Inflammatory macrophage treated with lipopolysaccharide for 4 hours (primary cell): Measurements from ENCODE around the gene MLLT3.

Source experiments
- DNase-seq: peaks from one replicate; pipeline ENCODE4 v3.0.0-alpha.2; 2020

MLLT3 gene

GRCh38 chr9:20553558-20554149, 68.6 kb downstream of the MLLT3 start:
- no peak for DNase-seq

DNA sequence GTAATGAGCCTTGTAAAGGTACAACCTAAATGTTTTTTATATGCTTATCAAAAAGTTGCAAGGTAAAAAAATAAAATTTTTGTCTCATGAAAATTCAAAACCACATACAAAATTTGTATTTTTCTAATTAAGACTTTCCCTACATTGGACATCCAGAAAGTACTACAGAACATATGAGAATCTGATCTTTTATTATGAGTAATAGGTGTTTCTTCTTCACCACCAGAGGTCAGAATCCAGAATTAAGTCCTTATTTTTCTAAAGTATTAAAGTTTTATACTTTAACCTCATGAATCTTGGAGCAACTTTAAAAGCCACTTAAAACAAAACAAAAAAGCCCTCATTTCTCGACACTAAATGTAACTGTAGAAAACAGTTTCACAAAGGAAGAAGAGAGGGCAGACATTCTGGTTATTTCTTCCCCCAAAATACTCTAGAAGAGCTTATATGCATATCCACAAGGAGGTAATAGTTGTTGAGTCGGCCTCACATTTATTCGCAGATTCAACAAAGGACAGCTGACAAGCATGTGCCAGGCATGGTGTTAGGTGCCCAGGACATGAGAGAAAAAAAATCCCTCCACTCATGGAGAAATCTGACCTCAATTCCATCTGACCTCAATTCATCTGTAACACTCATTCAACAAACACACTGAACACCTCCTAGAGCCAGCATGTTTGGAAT, 69.3 kb downstream of the MLLT3 start:
- DNase-seq: no peak

GRCh38 chr9:20551835-20552234, 70.5 kb downstream of the MLLT3 start:
- DNase-seq: no peak

GRCh38 chr9:20551236-20551635, 71.1 kb downstream of the MLLT3 start:
- no peak for DNase-seq

DNA sequence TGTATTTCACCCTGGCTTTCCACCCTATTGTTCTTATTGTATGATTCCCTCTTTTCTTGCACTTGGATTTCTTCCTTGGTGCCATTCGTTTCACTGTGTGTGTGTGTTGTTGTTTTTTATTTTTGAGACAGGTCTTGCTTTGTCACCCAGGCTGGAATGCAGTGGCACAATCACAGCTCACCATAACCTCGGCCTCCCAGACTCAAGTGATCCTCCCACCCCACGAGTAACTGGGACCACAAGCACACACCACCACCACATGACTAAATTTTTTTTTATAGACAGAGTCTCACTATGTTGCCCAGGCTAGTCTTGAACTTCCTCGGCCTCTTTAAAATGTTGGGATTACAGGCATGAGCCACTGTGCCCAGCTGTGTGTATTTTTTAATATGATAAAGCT, 72.0 kb downstream of the MLLT3 start:
- no peak for DNase-seq

DNA sequence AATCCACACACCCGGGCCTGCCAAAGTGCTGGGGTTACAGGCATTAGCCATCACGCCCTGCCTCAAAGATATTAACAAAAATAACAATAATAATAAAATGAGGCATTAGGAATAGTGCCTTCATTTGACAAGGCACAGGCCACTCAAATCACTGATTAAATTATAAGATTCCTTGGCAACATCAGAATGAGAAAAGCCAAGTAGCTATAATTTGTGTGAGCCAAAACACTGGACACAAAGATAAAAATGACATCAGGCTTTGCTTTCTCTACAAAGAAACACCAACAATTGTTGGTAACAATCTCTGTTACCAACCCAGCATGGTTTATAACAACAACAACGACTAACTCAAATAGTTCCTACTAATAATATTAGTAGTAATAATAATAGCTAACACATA, 73.2 kb downstream of the MLLT3 start:
- no peak for DNase-seq

- DNase-seq: no peak
Measured at GRCh38 chr9:20545023-20545622, 77.2 kb downstream of the MLLT3 start.

DNA sequence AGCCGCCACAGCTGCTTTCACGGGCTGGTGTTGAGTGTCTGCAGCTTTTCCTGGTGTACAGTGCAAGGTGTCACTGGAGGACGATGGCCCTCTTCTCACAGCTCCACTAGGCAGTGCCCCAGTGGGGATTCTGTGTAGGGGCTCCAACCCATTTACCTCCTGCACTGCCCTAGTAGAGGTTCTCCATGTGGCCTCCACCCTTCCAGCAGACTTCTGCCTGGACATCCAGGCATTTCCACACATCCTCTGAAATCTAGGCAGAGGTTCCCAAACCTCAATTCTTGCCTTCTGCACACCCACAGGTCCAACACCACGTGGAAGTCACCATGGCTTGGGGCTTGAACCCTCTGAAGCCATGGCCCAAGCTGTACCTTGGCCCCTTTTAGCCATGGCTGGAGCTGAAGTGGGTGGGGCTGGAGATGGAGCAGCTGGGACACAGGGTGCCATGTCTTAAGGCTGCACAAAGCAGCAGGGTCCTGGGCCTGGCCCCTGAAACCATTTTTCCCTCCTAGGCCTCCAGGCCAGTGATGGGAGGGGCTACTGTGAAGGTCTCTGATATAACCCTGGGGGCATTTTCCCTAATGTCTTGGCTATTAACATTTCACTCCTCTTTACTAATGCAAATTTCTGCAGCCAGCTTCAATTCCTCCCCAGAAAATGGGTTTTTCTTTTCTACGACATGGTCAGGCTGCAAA, 82.0 kb downstream of the MLLT3 start:
- no peak for DNase-seq

- peak; percentile 5 for DNase-seq
Measured at GRCh38 chr9:20538956-20539355, 83.3 kb downstream of the MLLT3 start.

GRCh38 chr9:20538092-20538491, 84.2 kb downstream of the MLLT3 start:
- no peak for DNase-seq

GRCh38 chr9:20537294-20537693, 85.0 kb downstream of the MLLT3 start:
- no peak for DNase-seq

DNA sequence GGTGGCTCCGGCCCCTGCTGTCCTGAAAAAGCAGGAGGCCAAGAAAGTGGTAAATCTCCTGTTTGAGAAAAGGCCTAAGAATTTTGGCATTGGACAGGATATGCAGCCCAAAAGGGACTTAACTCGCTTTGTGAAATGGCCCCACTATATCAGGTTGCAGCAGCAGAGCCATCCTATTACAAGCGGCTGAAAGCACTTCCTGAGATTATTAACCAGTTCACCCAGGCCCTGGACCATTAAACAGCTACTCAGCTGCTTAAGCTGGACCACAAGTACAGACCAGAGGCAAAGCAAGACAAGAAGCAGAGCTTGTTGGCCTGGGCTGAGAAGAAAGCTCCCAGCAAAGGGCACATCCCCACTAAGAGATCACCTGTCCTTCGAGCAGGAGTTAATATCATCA, 89.7 kb downstream of the MLLT3 start:
- DNase-seq: no peak

GRCh38 chr9:20529837-20530236, 92.5 kb downstream of the MLLT3 start:
- DNase-seq: no peak

GRCh38 chr9:20528253-20528652, 94.0 kb downstream of the MLLT3 start:
- DNase-seq: no peak

DNA sequence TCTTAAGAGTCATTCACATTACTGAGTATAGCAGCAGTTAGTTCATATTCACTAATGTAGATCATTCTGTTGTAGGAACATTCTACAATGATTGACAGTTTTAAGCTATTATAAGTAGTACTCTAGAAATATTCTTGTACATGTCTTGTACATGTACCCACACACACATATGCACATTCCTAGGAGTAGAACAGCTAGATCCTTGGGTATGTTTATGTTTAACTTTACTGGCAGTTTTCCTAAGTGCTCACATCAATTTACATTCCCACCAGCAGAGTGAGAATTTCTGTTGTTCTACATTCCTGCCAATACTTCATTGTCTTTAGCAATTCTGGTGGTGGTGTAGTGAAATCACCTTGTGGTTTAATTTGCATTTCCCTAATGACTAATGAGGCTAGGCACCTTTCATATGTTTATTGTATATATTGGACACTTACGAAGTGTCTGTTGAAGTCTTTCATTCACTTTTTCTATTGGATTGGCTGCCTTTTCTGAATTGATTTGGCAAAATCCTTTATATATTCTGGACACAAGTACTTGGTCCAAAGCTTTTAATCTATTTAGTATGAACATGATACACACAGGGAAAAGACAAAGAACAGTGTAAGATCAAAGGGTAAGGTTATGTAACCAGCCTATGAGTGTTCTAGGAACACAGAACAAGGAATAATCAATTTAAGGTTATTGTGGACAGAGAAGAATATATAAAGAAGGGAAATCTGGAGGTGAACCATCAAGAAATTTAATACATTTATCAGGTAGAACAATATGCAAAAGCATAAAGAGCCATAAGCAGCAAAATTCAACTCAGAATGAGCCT, 95.6 kb downstream of the MLLT3 start:
- no peak for DNase-seq

GRCh38 chr9:20524776-20525175, 97.5 kb downstream of the MLLT3 start:
- DNase-seq: no peak

DNA sequence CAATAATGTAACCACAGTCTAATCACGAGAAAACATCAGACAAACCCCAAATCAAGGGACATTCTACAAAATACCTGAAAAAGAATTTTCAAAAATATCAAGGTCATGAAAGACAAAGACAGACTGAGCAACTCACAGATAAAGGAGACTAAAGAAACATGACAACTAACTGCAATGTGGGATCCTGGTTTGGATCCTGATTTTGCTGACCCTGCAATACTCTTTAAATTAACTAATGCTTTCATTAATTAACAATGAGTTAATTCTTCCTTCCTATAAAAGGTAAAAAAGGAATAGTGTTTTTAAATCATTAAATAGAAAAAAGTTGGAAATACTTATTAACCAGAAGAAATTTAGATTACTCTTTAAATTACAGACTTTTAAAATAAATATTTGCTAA, 103.6 kb downstream of the MLLT3 start:
- no peak for DNase-seq

DNA sequence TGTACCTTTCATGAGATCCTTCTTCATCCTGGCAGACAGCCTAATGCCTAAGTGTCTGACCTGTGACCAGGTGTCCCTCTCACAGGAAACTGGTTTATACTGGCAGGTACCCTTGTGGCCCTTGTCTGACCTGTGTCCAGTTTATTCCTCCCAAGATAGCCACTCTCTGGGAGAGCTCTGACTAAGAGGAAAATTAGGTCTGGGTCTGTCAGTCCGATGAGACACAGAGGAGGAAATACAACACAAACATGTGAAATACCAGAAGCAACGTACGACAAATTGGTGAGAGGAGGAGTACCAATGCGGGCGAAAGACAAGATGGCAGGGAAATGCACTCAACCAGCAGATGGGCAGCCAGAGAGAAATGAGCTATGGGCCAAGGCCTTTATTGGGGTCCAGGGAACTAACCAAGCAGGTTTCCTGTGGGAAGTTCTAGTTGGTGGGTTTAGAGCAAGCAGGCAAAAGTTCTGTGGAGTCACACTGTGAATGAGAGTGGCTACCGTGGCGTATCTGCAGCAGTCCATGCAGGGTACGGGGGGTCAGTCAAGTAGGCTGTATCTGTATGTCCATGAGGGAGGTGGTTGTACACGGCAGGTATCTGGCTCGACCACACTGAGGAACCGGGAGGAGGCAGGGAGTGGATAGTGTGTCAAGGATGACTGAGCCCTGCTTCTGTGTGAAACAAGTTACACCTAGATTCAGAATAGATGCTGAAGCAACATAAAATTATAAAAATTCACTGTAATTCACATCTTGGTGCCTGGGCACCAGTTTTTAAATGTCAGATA, 109.0 kb downstream of the MLLT3 start:
- no peak for DNase-seq

DNA sequence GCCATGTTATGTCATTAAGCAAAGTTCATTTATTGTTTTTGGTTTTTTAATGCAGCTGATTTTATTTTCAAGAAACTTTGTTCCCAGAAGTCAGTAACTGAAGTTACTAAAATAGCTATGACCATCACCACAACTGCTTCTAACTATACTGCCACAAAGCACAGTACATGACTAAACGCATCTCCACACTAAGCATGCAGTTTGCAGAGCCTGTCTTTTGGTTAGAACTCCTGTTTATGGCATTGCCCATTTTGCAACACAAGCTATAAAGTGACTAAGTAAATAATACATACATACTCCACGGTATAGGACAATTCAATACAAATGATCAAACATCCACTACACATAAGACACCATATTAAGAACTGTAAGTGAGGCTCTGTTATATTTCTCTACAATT, 109.7 kb downstream of the MLLT3 start:
- no peak for DNase-seq

DNA sequence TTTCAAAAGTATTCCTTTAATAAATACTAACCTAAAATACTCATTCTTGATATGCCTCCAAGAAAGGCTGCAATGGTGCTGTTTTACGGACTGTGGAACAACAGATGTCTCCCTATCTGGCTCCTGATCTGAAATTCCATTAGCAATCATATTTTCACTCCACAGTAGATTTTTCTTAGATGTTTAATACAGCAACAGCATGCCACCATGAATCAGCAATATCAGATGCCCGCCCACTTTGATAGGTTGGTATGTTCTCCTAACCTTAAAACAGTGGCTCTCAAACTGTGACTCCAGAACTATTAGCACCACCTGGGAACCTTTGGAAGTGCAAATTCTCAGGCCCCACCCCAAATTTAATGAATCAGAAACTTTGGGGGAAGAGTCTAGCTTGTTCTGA, 110.2 kb downstream of the MLLT3 start:
- DNase-seq: no peak

DNA sequence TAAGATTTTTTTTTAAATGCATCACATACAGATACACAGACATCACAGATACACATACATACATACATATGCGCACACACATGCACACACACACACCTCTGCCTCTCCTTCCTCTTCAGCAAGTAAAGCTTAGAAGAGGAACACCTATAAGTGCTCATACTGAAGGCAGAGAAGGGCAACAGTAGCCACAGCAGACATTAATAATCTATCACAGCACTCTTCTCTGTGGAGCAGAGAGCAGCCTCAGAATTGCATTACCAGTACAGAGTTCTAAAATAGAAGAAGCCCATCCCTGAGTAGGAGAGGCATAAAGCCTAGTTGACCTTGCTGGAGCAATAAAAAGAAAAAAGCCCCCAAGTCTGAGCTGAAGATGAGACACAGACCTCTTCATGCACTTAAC, 110.6 kb downstream of the MLLT3 start:
- no peak for DNase-seq

DNA sequence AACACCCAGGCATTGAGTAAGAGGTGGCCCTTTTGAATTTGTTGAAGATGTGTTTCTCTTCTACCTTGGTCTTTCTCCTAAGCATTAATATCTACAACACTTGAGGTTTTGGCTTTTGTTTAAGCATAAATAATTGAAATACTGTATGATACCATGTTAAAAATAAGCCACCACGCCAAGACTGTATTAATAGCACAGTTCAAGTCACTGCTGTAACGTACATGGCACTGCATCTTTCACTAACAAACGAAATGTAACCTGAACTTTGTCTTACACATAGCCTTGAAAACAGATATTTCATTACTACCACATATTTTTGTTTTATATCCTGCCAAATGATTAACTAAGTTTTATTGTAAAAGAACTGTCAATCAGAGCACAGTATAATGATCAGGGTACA, 112.8 kb downstream of the MLLT3 start:
- DNase-seq: no peak
